Liver (tissue), 9 donors: Measurements from ENCODE around the gene PIK3R5. TPM values are rescaled to one million over a fixed set of nuclear protein-coding genes. Genes with fewer than 3 reads are reported as not detected.
"Not testable (repeated sequence)": the region's sequence is repeated elsewhere in the genome, so short reads cannot be mapped to it uniquely, and the experiment has no call there.

ENCODE experiments used
- DNase-seq: peaks from one replicate; pipeline ENCODE4 v3.0.0-alpha.2; 2017; ENCODE audit warnings: low spot score
- H3K27ac ChIP-seq, 2 donors: one replicate each; pipeline ENCODE4 v1.7.0; 2013; ENCODE audit warnings: inconsistent platforms in 2 of 2, low read length in 2 of 2, control low read depth in 1 of 2, low read depth in 1 of 2, mild to moderate bottlenecking in 1 of 2
- H3K27me3 ChIP-seq, 4 donors: one replicate each; pipeline versions ENCODE4 v1.6.1 to v1.7.0; 2013; ENCODE audit warnings: low read length in 3 of 4, inconsistent platforms in 1 of 4, mild to moderate bottlenecking in 1 of 4, moderate library complexity in 1 of 4; ENCODE audit not compliant: control insufficient read depth in 4 of 4, insufficient read depth in 4 of 4
- H3K36me3 ChIP-seq, 4 donors: one replicate each; pipeline versions ENCODE4 v1.6.1 to v1.7.0; 2013; ENCODE audit warnings: low read length in 3 of 4, mild to moderate bottlenecking in 3 of 4, low read depth in 1 of 4, moderate library complexity in 1 of 4; ENCODE audit not compliant: control insufficient read depth in 4 of 4, insufficient read depth in 3 of 4
- H3K4me1 ChIP-seq, 4 donors: one replicate each; pipeline versions ENCODE4 v1.6.1 to v1.7.0; 2013; ENCODE audit warnings: low read length in 3 of 4, mild to moderate bottlenecking in 3 of 4, moderate library complexity in 1 of 4; ENCODE audit not compliant: control insufficient read depth in 4 of 4, insufficient read depth in 4 of 4
- H3K4me3 ChIP-seq, 3 donors: one replicate each; pipeline versions ENCODE4 v1.6.1 to v1.7.0; 2013; ENCODE audit warnings: low read length in 3 of 3, control low read depth in 1 of 3, low read depth in 1 of 3, mild to moderate bottlenecking in 1 of 3
- H3K9ac ChIP-seq, 2 donors: one replicate each; pipeline ENCODE4 v1.7.0; 2013; ENCODE audit warnings: low read length in 2 of 2, mild to moderate bottlenecking in 2 of 2, moderate library complexity in 2 of 2, control low read depth in 1 of 2, low read depth in 1 of 2
- H3K9me3 ChIP-seq, 4 donors: one replicate each; pipeline versions ENCODE4 v1.6.1 to v1.7.0; 2013; ENCODE audit warnings: low read length in 3 of 4; ENCODE audit not compliant: control insufficient read depth in 4 of 4
- ATF3 ChIP-seq: IDR thresholded peaks from 2 replicates; pipeline ENCODE4 v1.6.1; 2016; ENCODE audit warnings: antibody characterized with exemption
- CTCF ChIP-seq: fragments of 150-350 bp; IDR thresholded peaks from 2 replicates; pipeline ENCODE4 v1.5.1; 2017; ENCODE audit warnings: improper control_type of control experiment, low read depth, low read length; ENCODE audit not compliant: missing input control
- EGR1 ChIP-seq, 2 donors: IDR thresholded peaks; 2 replicates each; pipeline ENCODE4 v1.6.1; 2016 to 2018; ENCODE audit warnings: antibody characterized with exemption in 2 of 2, low read depth in 2 of 2
- FOXA1 ChIP-seq: IDR thresholded peaks from 2 replicates; pipeline ENCODE4 v1.6.1; 2016; ENCODE audit warnings: antibody characterized with exemption
- FOXA2 ChIP-seq: IDR thresholded peaks from 2 replicates; pipeline ENCODE4 v1.6.1; 2016; ENCODE audit warnings: antibody characterized with exemption
- GABPA ChIP-seq, 2 donors: IDR thresholded peaks in 1 of 2; conservative IDR thresholded peaks in 1 of 2; 2 replicates each; pipeline ENCODE4 v1.6.1; 2016; ENCODE audit warnings: antibody characterized with exemption in 2 of 2, mild to moderate bottlenecking in 1 of 2, moderate library complexity in 1 of 2
- HNF4A ChIP-seq, 2 donors: conservative IDR thresholded peaks; 2 replicates each; pipeline ENCODE4 v1.6.1; 2016; ENCODE audit warnings: antibody characterized with exemption in 2 of 2, mild to moderate bottlenecking in 2 of 2
- HNF4G ChIP-seq: IDR thresholded peaks from 2 replicates; pipeline ENCODE4 v1.6.1; 2016; ENCODE audit warnings: antibody characterized with exemption
- JUND ChIP-seq, 2 donors: IDR thresholded peaks; 2 replicates each; pipeline ENCODE4 v1.6.1; 2016; ENCODE audit warnings: antibody characterized with exemption in 2 of 2
- MAX ChIP-seq: IDR thresholded peaks from 2 replicates; pipeline ENCODE4 v1.6.1; 2016; ENCODE audit warnings: antibody characterized with exemption
- NR2F2 ChIP-seq: IDR thresholded peaks from 2 replicates; pipeline ENCODE4 v1.6.1; 2016; ENCODE audit warnings: antibody characterized with exemption
- RAD21 ChIP-seq, 2 donors: IDR thresholded peaks; 2 replicates each; pipeline ENCODE4 v1.6.1; 2016; ENCODE audit warnings: antibody characterized with exemption in 2 of 2, mild to moderate bottlenecking in 2 of 2
- REST ChIP-seq: IDR thresholded peaks from 2 replicates; pipeline ENCODE4 v1.6.1; 2016; ENCODE audit warnings: antibody characterized with exemption, mild to moderate bottlenecking
- RXRA ChIP-seq, 2 donors: IDR thresholded peaks; 2 replicates each; pipeline ENCODE4 v1.6.1; 2017 to 2018; ENCODE audit warnings: antibody characterized with exemption in 2 of 2, mild to moderate bottlenecking in 1 of 2
- SP1 ChIP-seq: IDR thresholded peaks from 2 replicates; pipeline ENCODE4 v1.6.1; 2018; ENCODE audit warnings: antibody characterized with exemption, mild to moderate bottlenecking
- TAF1 ChIP-seq: conservative IDR thresholded peaks from 2 replicates; pipeline ENCODE4 v1.6.1; 2016; ENCODE audit warnings: antibody characterized with exemption, mild to moderate bottlenecking
- YY1 ChIP-seq: IDR thresholded peaks from 2 replicates; pipeline ENCODE4 v1.6.1; 2016; ENCODE audit warnings: antibody characterized with exemption, mild to moderate bottlenecking
- ZBTB33 ChIP-seq: IDR thresholded peaks from 2 replicates; pipeline ENCODE4 v1.6.1; 2016; ENCODE audit warnings: antibody characterized with exemption
- WGBS: extraction: QIAGEN DNeasy Blood & Tissue Kit; methylation state at CpG from one replicate; pipeline ENCODE4 v1.1.7; 2013; 5-methylcytosine and 5-hydroxymethylcytosine counted together
- polyA plus RNA-seq, 2 donors: library from polyadenylated mRNA; stranded (reverse) in 1 of 2; unstranded in 1 of 2; fragments of 200-250 nt in 1 of 2; fragments of >200 nt in 1 of 2; fragmentation: Nextera tagmentation in 1 of 2; extraction: Ambion mirVana in 1 of 2; gene quantifications; one replicate each; pipeline versions ENCODE4 v1.2.1 to v1.2.3, GENCODE V29; 2013 to 2015
- total RNA-seq, 2 donors: library from RNA; depleted of rRNA; stranded (reverse); fragments of >200 nt; gene quantifications; one replicate each; pipeline ENCODE4 v1.2.3, GENCODE V29; 2014
- donor health status: healthy.
- donor health status: healthy.
- donor health status: healthy.
- donor health status: healthy.
- donor health status: healthy.

PIK3R5 gene
- total and polyA plus RNA-seq, 4 donors: 0.93 to 7.8 (median 2.6) TPM

- DNase-seq: no peak
- Histone ChIP-seq H3K27me3 (peaks cover 0 to 2% (median 0%) of the 10 kb centered on the region in 4 donors), H3K9ac (no peak overlapping the region), H3K4me1 (no peaks in the 10 kb centered on the region), H3K9me3 (no peaks in the 10 kb centered on the region), H3K27ac (no peak overlapping the region), H3K36me3 (peaks cover 0 to 3% (median 0%) of the 10 kb centered on the region in 4 donors), H3K4me3 (no peak overlapping the region)
- no peak for TF ChIP-seq RXRA (IDR thresholded peaks at IDR 0.05)
- 95% methylated on average over 11 of the region's 11 CpGs for WGBS
Observed at GRCh38 chr17:8887301-8887700, 78.2 kb downstream of the PIK3R5 start.

- Histone ChIP-seq H3K27me3 (peaks cover 0 to 2% (median 0%) of the 10 kb centered on the region in 4 donors), H3K9ac (no peak overlapping the region), H3K4me3 (no peak overlapping the region), H3K9me3 (no peaks in the 10 kb centered on the region), H3K36me3 (peaks cover 0 to 3% (median 0%) of the 10 kb centered on the region in 4 donors), H3K27ac (no peak overlapping the region), H3K4me1 (no peaks in the 10 kb centered on the region)
- WGBS: 91% methylated on average over 23 of the region's 23 CpGs
- TF ChIP-seq RXRA (IDR thresholded peaks at IDR 0.05) (no peak), MAX (no peak), ATF3 (no peak), TAF1 (no peak), GABPA (IDR thresholded peaks at IDR 0.05 in 1 of 2, conservative IDR thresholded peaks at IDR 0.05 in 1 of 2) (no peak), REST (no peak), RAD21 (IDR thresholded peaks at IDR 0.05) (no peak), SP1 (no peak), HNF4A (conservative IDR thresholded peaks at IDR 0.05) (no peak), NR2F2 (no peak), FOXA1 (no peak), ZBTB33 (no peak), FOXA2 (no peak), JUND (IDR thresholded peaks at IDR 0.05) (no peak), CTCF (no peak), YY1 (no peak), EGR1 (IDR thresholded peaks at IDR 0.05; ENCODE audit: low read depth in 2 of 2) (no peak), HNF4G (no peak)
- DNase-seq: no peak
Observed at GRCh38 chr17:8885967-8886684, 79.4 kb downstream of the PIK3R5 start.

- not testable (repeated sequence) for H3K36me3 ChIP-seq, H3K27ac ChIP-seq, DNase-seq, H3K4me1 ChIP-seq, H3K9ac ChIP-seq, H3K4me3 ChIP-seq, H3K27me3 ChIP-seq, H3K9me3 ChIP-seq
- WGBS: 78% methylated on average over 30 of the region's 30 CpGs
Observed at GRCh38 chr17:8885163-8885966, 80.1 kb downstream of the PIK3R5 start.
